HCEC 1CT (cell line): ENCODE results near the gene MAGOHB.
A peak's percentile ranks its signal among the peaks of the same experiment; 100 is the strongest.
"Not testable (repeated sequence)": the region's sequence is repeated elsewhere in the genome, so short reads cannot be mapped to it uniquely, and the experiment has no call there.

Experiments used
- DNase-seq: peaks from one replicate; pipeline ENCODE4 v3.0.0-alpha.2; 2017

MAGOHB gene

GRCh38 chr12:10613349-10614055 lies at the start of gene MAGOHB:
TSS of gene MAGOHB (minus strand) at chr12:10613609. CDS start at chr12:10613532, 77 bp downstream.
- peak; percentile 91 for DNase-seq

GRCh38 chr12:10661338-10661737 lies 47.9 kb upstream of the MAGOHB start:
- DNase-seq = peak; percentile 45

GRCh38 chr12:10654003-10654402 lies 40.6 kb upstream of the MAGOHB start:
- DNase-seq = no peak

DNA sequence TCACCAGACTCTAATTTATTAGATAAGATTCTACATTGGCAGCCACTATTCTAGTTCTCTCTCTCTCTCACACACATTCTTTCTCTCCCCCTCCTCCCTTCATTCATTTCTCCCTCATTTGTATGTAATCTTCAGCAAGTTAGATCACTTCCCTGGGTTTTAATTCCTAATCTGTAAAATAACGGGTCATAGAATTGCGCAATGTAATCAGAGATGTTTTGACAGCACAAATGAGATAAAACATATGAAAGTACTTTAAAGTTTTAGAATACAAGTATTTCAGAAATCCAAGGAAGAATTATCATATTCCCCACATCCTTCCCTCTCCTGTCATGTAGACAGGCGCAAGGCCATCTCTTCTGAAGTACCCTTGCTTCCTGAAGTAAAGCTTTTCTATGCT lies 38.8 kb upstream of the MAGOHB start:
- DNase-seq = no peak

- DNase-seq = not testable (repeated sequence)
Measured at GRCh38 chr12:10646576-10646975, 33.2 kb upstream of the MAGOHB start.

DNA sequence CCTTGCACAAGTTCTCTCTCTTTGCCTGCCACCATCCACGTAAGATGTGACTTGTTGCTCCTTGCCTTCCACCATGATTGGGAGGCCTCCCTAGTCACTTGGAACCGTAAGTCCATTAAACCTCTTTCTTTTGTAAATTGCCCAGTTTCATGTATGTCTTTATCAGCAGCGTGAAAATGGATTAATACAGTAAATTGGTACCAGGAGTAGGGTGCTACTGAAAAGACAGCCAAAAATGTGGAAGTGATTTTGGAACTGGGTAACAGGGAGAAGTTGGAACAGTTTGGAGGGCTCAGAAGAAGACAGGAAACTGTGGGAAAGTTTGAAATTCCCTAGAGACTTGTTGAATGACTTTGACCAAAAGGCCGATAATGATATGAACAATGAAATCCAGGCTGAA lies 32.5 kb upstream of the MAGOHB start:
- no peak for DNase-seq

GRCh38 chr12:10641735-10642500 lies 28.5 kb upstream of the MAGOHB start:
- peak; percentile 70 for DNase-seq

DNA sequence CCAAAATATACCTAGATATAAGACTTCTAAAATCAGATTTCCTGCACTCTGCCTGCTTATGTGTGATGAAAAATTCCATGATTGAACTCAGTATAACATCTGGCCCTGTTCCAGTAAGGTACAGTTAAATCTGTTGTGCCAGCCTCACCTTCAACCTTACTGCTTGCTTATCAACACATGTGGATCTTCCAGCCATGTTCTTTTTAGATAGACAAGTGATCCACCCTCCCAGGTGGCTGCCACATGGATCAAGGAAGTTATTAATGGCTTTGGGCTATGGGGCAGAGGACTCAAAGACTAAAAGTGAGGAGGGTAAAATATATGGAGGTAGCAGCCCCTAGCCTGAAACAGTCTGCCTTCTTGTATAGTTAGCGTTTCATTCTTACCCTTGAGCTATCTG lies 25.3 kb upstream of the MAGOHB start:
- DNase-seq = no peak

DNA sequence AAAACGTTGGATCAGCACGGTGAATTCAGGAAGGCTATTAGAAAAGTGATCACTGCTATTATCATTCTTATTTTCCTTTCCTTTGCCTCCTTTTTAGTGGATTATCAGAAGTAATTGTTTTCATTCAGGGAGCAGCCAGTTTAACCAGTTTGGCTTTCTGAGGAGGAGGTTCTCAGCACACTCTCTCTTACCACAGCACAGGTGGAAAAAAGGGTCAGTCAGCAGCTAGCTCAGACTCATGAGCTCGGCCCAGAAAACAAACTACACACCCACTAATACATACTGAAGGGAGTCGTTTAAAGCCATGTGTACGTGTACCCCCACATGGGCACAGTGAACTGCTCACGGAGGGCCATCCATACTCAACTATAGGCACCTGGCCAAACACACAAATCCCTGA lies 23.2 kb upstream of the MAGOHB start:
- DNase-seq = no peak

- no peak for DNase-seq
Measured at GRCh38 chr12:10636124-10636523, 22.7 kb upstream of the MAGOHB start.

DNA sequence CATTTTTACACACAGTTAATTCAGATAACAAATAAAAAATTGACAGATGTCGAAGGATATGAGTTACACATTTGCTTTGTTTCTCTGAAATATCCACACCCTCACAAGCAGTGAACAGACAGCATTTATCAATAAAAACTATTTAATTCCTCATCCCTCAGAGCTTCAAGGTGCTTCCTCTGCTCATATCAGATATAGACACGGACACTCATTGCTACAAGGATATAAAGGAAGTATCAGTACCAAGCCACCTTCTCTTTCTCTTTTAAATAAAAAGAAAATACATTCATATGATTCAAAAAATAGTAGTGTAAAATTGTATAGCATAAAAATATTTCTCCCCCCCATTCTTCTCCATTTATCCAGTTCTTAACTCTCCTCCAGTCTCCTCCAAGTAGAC lies 21.9 kb upstream of the MAGOHB start:
- DNase-seq = no peak

DNA sequence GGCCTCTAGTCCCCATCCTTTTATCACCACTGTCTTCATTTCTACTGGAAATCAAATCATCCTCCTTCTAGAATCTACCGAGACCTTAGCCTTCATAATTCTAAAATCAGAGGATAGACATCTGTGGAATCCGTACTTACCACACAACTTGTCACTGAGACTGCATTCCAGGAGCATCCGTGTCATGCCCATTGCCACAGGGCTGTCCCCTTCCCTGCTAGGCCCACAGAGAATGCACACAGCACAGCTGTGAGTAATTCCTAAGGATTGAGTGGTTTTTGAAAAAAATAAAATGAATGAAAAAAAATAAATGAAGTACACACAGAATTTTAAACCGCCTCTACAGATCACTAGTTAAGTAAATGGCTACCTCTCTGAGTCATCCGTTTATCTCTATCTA lies 21.0 kb upstream of the MAGOHB start:
- DNase-seq = peak; percentile 48

DNA sequence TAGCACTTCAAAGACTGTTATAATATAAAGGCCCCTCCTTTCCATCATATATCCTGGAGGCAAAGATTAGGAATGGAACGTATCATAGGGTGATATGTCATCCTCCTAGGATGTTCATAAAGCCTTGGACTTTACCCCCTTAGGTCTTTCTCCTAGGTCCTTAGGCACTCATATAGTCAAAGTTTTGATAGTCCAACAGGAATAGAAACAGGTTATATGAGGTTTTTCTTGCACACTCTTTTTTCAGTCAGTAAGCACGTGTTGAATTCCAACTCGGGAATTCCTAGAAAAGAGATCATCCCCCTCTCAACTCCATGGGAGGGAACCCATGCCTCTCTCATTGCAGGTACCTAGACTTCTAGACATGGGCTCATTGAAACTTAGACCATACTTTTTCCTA lies 20.1 kb upstream of the MAGOHB start:
- no peak for DNase-seq

GRCh38 chr12:10632226-10632625 lies 18.8 kb upstream of the MAGOHB start:
- no peak for DNase-seq

DNA sequence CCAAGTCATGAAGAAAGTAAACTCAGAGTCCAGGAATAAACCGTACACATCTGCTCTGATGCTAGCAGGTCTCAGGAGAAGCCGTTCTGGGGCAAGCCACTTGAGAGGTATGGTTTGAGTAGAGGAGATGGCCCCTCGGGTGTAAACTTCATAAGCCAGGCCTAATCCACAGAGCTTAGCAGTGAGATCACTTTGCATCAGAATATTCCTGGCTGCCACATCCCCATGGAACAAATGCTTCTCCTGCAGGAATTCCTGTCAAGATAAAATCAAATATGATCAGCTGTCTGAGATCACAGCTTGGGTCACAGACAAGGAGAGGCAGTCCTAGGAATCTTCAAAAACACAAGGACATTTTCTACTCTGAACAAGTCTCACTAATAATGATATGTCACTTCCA lies 11.2 kb upstream of the MAGOHB start:
- DNase-seq = no peak

DNA sequence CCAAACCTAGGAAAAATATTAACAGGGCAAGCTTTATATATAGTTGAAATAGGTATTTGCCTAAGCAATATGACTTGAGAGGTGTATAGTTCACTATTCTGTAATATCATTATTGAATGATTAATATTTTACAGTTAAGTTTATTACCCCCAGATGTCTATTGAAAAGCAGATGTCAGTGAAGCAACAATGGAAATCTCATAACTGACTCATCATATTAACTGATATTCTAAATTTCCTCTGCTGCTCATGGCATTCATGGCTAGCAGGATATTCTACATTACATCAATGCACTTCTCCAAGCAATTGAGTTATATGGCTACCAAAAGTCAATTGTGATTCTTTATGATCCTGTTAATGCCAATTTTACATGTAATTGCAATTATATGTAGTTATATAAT lies 9.7 kb upstream of the MAGOHB start:
- DNase-seq = peak; percentile 42

DNA sequence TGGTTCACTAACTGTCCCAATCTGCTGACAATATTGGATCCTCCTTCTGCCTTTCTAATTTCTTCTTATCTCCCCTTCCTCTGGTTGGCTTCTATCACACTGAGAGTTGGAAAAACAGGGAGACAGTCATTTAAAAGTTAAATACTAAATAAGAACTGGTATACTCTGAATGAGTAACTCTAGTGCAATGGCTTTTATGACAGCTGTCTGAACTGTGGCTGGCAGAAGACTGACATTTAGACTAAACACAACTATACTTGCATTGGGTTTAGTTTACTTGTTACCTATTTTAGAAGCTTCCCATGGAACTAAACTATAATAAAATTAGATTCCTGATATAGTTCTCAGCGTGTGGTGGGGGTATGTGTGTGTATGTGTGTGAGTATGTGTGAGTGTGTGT lies 7.9 kb upstream of the MAGOHB start:
- no peak for DNase-seq

DNA sequence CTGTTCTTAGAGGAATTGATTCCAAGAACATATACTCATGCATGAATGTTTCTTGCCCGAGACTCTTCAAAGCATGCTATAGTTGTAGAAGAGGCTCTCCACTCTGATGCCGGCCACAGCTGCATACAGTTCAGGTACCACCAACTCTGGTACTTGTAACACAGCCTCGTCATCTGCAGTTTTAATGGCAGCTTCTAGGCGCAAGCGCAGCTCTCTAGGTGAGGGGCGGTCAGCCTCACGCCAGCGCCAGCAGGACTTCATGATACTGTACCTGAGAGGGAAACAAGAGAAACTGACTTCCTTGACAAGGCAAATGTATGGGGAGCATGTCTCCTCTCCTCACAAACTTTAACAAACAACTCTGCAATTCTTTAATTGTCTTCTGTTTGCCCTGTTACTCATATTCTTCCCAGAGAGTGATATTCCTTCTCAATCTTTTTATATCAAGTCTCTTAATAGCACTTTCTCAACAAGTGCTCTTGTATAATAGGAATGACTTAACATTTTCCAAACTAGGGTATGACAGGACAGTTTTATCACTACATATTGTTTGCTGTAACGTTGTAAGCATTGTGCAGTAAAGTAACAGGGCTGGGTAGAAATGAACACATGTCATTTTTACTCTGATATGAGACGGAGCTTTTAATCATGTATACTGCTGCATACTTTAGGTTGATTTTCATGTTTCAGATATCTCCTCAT lies 6.8 kb upstream of the MAGOHB start:
- no peak for DNase-seq

DNA sequence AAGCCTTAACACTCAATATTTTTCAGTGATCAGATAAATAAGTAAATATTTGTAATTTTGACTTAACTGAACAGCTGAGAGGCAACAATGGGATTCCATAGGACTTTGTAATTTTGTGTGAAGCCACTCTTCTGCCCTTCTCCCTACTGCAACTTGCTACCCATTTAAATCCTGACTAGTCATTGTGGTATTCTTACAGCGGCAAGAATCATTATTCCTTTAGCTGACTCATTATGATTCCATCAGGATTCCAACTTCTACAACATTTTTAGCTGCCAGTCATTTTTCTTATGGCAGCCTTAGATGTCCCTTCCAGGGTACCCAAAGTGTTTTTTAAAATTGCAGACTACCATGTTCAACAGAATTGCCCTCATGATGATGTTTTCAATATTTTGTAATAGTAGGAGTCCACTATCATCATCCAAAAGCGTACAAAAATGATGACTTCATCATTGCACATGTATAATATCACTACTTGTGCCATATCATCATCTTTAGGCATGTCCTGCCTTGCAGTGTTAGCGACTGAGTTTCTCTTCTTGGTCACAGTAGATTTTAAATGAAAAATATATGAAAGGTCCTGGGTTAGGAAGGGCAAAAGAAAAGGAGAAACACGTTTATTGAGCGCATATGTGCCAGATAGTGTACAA lies 5.1 kb upstream of the MAGOHB start:
- DNase-seq = peak; percentile 91

DNA sequence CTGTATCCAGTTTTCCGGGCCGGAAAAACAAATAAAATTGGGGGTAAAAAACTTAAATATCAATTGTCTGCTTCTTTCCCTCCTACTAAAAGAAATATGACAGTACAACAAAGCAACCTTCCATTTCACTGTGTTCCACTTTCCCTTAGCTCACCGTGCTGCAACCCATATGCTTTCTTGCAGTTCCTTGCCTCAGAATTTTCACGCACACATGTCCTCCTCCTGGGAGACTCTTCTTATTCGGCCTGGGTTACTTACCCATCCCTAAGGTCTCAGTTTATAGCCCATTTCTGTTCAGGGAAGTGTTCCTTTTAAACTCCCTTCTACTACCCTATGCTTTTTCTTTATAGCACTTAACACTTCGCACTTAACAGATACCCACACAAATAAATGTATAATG lies 4.5 kb upstream of the MAGOHB start:
- DNase-seq = no peak

- no peak for DNase-seq
Measured at GRCh38 chr12:10615532-10615931, 2.1 kb upstream of the MAGOHB start.

- no peak for DNase-seq
Measured at GRCh38 chr12:10614056-10614370, 604 bp upstream of the MAGOHB start.

DNA sequence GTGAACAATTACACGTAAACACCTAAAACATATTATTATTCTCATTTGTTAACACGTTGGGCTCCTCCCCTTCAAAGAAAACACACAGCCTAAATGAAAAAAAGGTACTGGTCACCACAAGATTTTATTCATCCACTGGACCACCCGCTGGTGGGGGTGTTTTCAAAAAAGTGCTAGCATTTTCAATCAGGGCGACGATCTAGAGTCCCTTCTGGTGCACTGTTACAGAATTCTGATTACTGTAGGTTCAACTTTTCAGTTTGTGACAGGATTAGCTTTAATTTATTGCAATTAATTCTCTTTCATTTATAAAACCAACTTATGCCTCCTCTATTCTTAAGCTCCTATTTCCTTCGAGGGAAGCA lies 443 bp downstream of the MAGOHB start:
- no peak for DNase-seq

DNA sequence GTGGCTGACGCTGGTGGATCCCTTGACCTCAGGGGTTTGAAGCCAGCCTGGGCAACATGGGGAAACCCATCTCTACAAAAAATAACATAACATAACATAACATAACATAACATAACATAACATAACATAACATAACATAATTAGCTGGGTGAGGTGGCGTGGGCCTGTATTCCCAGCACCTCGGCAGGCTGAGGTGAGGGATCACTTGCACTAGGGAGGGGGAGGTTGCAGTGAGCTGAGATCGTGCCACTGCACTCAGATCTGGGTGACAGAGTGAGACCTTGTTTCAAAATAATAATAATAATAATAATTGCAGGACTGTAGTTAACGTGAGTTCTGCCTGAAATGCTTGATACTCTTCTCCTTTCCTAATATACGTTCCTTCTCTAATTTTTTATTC lies 1.3 kb downstream of the MAGOHB start:
- no peak for DNase-seq
